H1 (cell line): ENCODE results near the gene PI4K2A. TPM values are rescaled to one million over a fixed set of nuclear protein-coding genes. Genes with fewer than 3 reads are reported as not detected.

Experiments used
- CTCF ChIA-PET: fragments of 300-600 bp; sonication (Branson Sonifier 250); formaldehyde crosslinking; loops from one replicate; lab custom pipeline; 2021; ENCODE audit not compliant: partially characterized antibody; lab: Charles Lee
- POLR2A ChIA-PET: fragments of 300-600 bp; sonication (Branson Sonifier 250); formaldehyde crosslinking; loops from one replicate; lab custom pipeline; 2021; ENCODE audit warnings: inconsistent platforms; ENCODE audit not compliant: partially characterized antibody; lab: Charles Lee
- DNase-seq, 2 experiments: peaks; one replicate each; pipeline versions ENCODE4 v3.0.0 to v3.0.0-alpha.2; 2010 to 2022; ENCODE audit warnings: low spot score in 2 of 2, low read depth in 1 of 2, mixed read lengths in 1 of 2
- FAIRE-seq: peaks from 2 replicates; lab custom pipeline; 2011; peaks lifted over from hg19 to GRCh38; lab: Jason Lieb, UNC
- H2AFZ ChIP-seq: 2 replicates; pipeline ENCODE4 v1.8.1; 2012; ENCODE audit warnings: low read length, inconsistent platforms
- H2AK5ac ChIP-seq: 2 replicates; pipeline ENCODE4 v1.6.1; 2013; ENCODE audit warnings: low read depth, low read length
- H2BK120ac ChIP-seq: replicated peaks from 2 replicates; pipeline ENCODE3; 2013; ENCODE audit warnings: low read depth, low read length, inconsistent platforms
- H2BK12ac ChIP-seq: 2 replicates; pipeline ENCODE4 v1.6.1; 2013; ENCODE audit warnings: low read depth, low read length
- H2BK15ac ChIP-seq: 2 replicates; pipeline ENCODE4 v1.6.1; 2013; ENCODE audit warnings: low read length
- H2BK20ac ChIP-seq: 2 replicates; pipeline ENCODE4 v1.6.1; 2013; ENCODE audit warnings: low read length
- H2BK5ac ChIP-seq: 2 replicates; pipeline ENCODE4 v1.6.1; 2013; ENCODE audit warnings: low read depth, low read length
- H3K14ac ChIP-seq: 2 replicates; pipeline ENCODE4 v1.6.1; 2013; ENCODE audit warnings: inconsistent platforms; ENCODE audit not compliant: insufficient read length
- H3K18ac ChIP-seq: 2 replicates; pipeline ENCODE4 v1.6.1; 2013; ENCODE audit warnings: low read length; ENCODE audit errors: extremely low read depth
- H3K23ac ChIP-seq: 2 replicates; pipeline ENCODE4 v1.6.1; 2013; ENCODE audit warnings: inconsistent platforms; ENCODE audit not compliant: insufficient read length
- H3K23me2 ChIP-seq: 2 replicates; pipeline ENCODE4 v1.6.1; 2013; ENCODE audit warnings: low read depth, low read length
- H3K27ac ChIP-seq: 2 replicates; pipeline ENCODE4 v1.6.1; 2011; ENCODE audit warnings: low read depth, low read length, inconsistent platforms
- H3K27me3 ChIP-seq, 4 experiments: replicated peaks in 1 of 4; 1 replicate in 1 of 4; 2 replicates in 3 of 4; pipeline versions ENCODE4 v1.6.1 to v1.8.1; 2011 to 2013; ENCODE audit warnings: low read length in 3 of 4, mild to moderate bottlenecking in 3 of 4, inconsistent platforms in 2 of 4, mixed read lengths in 2 of 4, moderate library complexity in 1 of 4; ENCODE audit not compliant: control insufficient read depth in 3 of 4, insufficient read depth in 3 of 4; ENCODE audit errors: extremely low read depth in 1 of 4
- H3K36me3 ChIP-seq, 4 experiments: 2 replicates each; pipeline versions ENCODE4 v1.6.1 to v1.8.1; 2011 to 2013; ENCODE audit warnings: mild to moderate bottlenecking in 4 of 4, low read length in 3 of 4, moderate library complexity in 2 of 4, control low read depth in 1 of 4, inconsistent platforms in 1 of 4; ENCODE audit not compliant: insufficient read depth in 4 of 4, control insufficient read depth in 2 of 4
- H3K4ac ChIP-seq: replicated peaks from 2 replicates; pipeline ENCODE3; 2013; ENCODE audit warnings: low read length, low read depth, mixed read lengths, inconsistent platforms; ENCODE audit not compliant: insufficient read length
- H3K4me1 ChIP-seq, 4 experiments: replicated peaks in 1 of 4; 1 replicate in 1 of 4; 2 replicates in 3 of 4; pipeline versions ENCODE4 v1.6.1 to v1.8.1; 2011 to 2013; ENCODE audit warnings: low read length in 3 of 4, inconsistent platforms in 2 of 4, mixed read lengths in 1 of 4; ENCODE audit not compliant: insufficient read depth in 4 of 4, control insufficient read depth in 3 of 4
- H3K4me2 ChIP-seq, 2 experiments: 2 replicates each; pipeline versions ENCODE4 v1.6.1 to v1.8.1; 2011 to 2013; ENCODE audit warnings: low read depth in 2 of 2, low read length in 2 of 2, control low read depth in 1 of 2, inconsistent platforms in 1 of 2, mild to moderate bottlenecking in 1 of 2; ENCODE audit not compliant: insufficient read depth in 1 of 2
- H3K4me3 ChIP-seq, 4 experiments: fragments of 200-600, 300-600 bp in 1 of 4; sonication (generic), shearing (Covaris generic), sonication (Bioruptor Twin) in 1 of 4; 2 replicates each; pipeline versions ENCODE4 v1.5.1 to v1.8.1; 2011 to 2016; ENCODE audit warnings: low read length in 4 of 4, low read depth in 3 of 4, control low read depth in 2 of 4, inconsistent platforms in 2 of 4, mild to moderate bottlenecking in 2 of 4, mixed read lengths in 1 of 4, moderate library complexity in 1 of 4; ENCODE audit not compliant: insufficient read depth in 2 of 4; ENCODE audit errors: extremely low read depth in 1 of 4
- H3K56ac ChIP-seq: replicated peaks from 2 replicates; pipeline ENCODE3; 2013; ENCODE audit warnings: low read depth, mild to moderate bottlenecking, mixed read lengths, low read length, inconsistent platforms; ENCODE audit not compliant: insufficient read length
- H3K79me1 ChIP-seq: 2 replicates; pipeline ENCODE4 v1.6.1; 2013; ENCODE audit warnings: low read depth, low read length, control low read depth
- H3K79me2 ChIP-seq, 2 experiments: 2 replicates each; pipeline versions ENCODE4 v1.6.1 to v1.8.1; 2012 to 2013; ENCODE audit warnings: low read length in 2 of 2, mild to moderate bottlenecking in 2 of 2, inconsistent platforms in 1 of 2; ENCODE audit not compliant: insufficient read depth in 2 of 2, control insufficient read depth in 1 of 2
- H3K9ac ChIP-seq, 4 experiments: replicated peaks in 1 of 4; 1 replicate in 1 of 4; 2 replicates in 3 of 4; pipeline versions ENCODE4 v1.6.1 to v1.8.1; 2011 to 2013; ENCODE audit warnings: low read depth in 3 of 4, low read length in 3 of 4, control low read depth in 2 of 4, mild to moderate bottlenecking in 2 of 4, moderate library complexity in 2 of 4, inconsistent platforms in 1 of 4; ENCODE audit errors: extremely low read depth in 1 of 4
- H3K9me3 ChIP-seq, 2 experiments: 2 replicates each; pipeline versions ENCODE4 v1.6.1 to v1.8.1; 2012 to 2013; ENCODE audit warnings: mild to moderate bottlenecking in 2 of 2, moderate library complexity in 2 of 2, control low read depth in 1 of 2, inconsistent platforms in 1 of 2, low read depth in 1 of 2, low read length in 1 of 2, mixed read lengths in 1 of 2; ENCODE audit not compliant: insufficient read depth in 2 of 2
- H4K20me1 ChIP-seq, 2 experiments: replicated peaks in 1 of 2; 2 replicates each; pipeline versions ENCODE3 to v1.8.1; 2011 to 2013; ENCODE audit warnings: inconsistent platforms in 2 of 2, low read length in 2 of 2, mild to moderate bottlenecking in 1 of 2; ENCODE audit not compliant: insufficient read depth in 2 of 2, control insufficient read depth in 1 of 2
- H4K5ac ChIP-seq: 2 replicates; pipeline ENCODE4 v1.6.1; 2013; ENCODE audit warnings: low read length, low read depth, mixed read lengths, inconsistent platforms; ENCODE audit not compliant: insufficient read length
- H4K8ac ChIP-seq: 2 replicates; pipeline ENCODE4 v1.8.0; 2013; ENCODE audit warnings: mild to moderate bottlenecking, moderate library complexity, low read length, inconsistent platforms; ENCODE audit not compliant: insufficient read depth; ENCODE audit errors: extremely low read depth
- H4K91ac ChIP-seq: replicated peaks from 2 replicates; pipeline ENCODE3; 2013; ENCODE audit warnings: low read length, mixed read lengths, inconsistent platforms; ENCODE audit not compliant: insufficient read length
- CEBPB ChIP-seq: IDR thresholded peaks from 2 replicates; pipeline ENCODE4 v1.6.1; 2012; ENCODE audit warnings: low read depth, low read length
- KDM5A ChIP-seq: fragments of 200-600 bp; IDR thresholded peaks from 2 replicates; pipeline ENCODE4 v1.7.1; 2012; ENCODE audit warnings: mild to moderate bottlenecking, low read length, inconsistent platforms, mixed read lengths
- RAD21 ChIP-seq, 2 experiments: IDR thresholded peaks in 1 of 2; conservative IDR thresholded peaks in 1 of 2; 2 replicates each; pipeline ENCODE4 v1.6.1; 2011; ENCODE audit warnings: low read depth in 2 of 2, low read length in 2 of 2, improper control_type of control experiment in 1 of 2, inconsistent platforms in 1 of 2, mild to moderate bottlenecking in 1 of 2, moderate library complexity in 1 of 2
- WGBS, 2 experiments: shearing (Covaris generic) in 1 of 2; methylation state at CpG; one replicate each; pipeline versions ENCODE4 v1.1.6 to v1.1.7; 2013 to 2015; ENCODE audit warnings: low lambda C conversion rate in 2 of 2, mixed read lengths in 2 of 2, inconsistent platforms in 1 of 2, low coverage in 1 of 2, missing lambda C conversion rate in 1 of 2; ENCODE audit not compliant: insufficient replicate concordance in 2 of 2, insufficient coverage in 1 of 2, insufficient read length in 1 of 2; ENCODE audit errors: extremely low coverage in 1 of 2, missing lambda C conversion rate in 1 of 2; 5-methylcytosine and 5-hydroxymethylcytosine counted together
- polyA plus RNA-seq, 7 experiments: library from polyadenylated mRNA; depleted of rRNA in 3 of 7; stranded (reverse) in 5 of 7; unstranded in 2 of 7; fragments of >200 nt in 5 of 7; fragments of 200-250 nt in 2 of 7; gene quantifications; 1 replicate in 5 of 7; 2 replicates in 1 of 7; 4 replicates in 1 of 7; pipeline versions ENCODE4 v1.2.1 to v1.2.3, GENCODE V29; 2011 to 2013; ENCODE audit warnings: missing spikeins in 2 of 7, mixed read lengths in 2 of 7
- total RNA-seq: library from RNA; stranded (reverse); fragmentation: NEBNext Ultra II Directional; extraction: Animal tissue kit (Norgen Biotek cat#: 25700); gene quantifications from 2 replicates; pipeline ENCODE4 v1.2.1, GENCODE V29; 2021
- TF ChIP-seq, protein P1 (sequence below), 3 experiments: IDR thresholded peaks; 1 replicate in 2 of 3; 2 replicates in 1 of 3; pipeline versions ENCODE4 v1.5.1 to v1.6.1; 2011; ENCODE audit warnings: low read length in 3 of 3, mild to moderate bottlenecking in 3 of 3, inconsistent platforms in 2 of 3, low read depth in 1 of 3, moderate library complexity in 1 of 3; ENCODE audit not compliant: insufficient read depth in 1 of 3; ENCODE audit errors: control extremely low read depth in 1 of 3

Gene PI4K2A
- total and polyA plus RNA-seq, 2 of the 8 experiments (the other 6 are each of a cell fraction or from before 2014, with no cell fraction given), result 20.7 to 21.9 TPM

DNA sequence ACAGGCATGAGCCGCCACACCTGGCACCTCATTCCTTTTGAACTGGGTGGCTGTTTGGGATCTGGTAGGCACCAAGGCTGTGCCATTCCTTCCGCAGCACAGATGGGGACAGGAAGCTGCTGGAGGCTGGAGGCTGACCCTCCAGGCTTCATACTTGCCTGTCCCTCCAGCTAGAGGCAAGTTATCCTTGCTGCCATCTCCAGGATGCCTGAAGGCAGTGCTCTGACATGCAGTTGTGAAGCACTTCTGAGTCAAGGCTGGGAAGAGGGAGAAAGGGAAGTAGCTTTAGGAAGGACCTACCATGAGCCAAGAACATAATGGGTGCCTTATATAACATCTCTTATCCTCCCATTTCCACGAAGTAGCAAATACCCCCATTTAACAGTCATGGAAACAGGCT is 82.5 kb downstream of the PI4K2A start:
- Histone ChIP-seq H2BK20ac (no peak overlapping the region), H4K91ac (no peak overlapping the region), H2BK12ac (no peak overlapping the region), H3K14ac (no peak overlapping the region), H4K5ac (no peak overlapping the region), H2AK5ac (no peak overlapping the region), H3K9ac (no peak overlapping the region), H3K27ac (no peak overlapping the region), H2BK5ac (no peak overlapping the region), H3K27me3 (no peaks in the 10 kb centered on the region), H3K4me2 (no peak overlapping the region), H3K79me1 (0 out of 2 replicates have a peak, but pooled peaks cover 2% of the 10 kb centered on the region), H3K18ac (no peak overlapping the region), H2BK120ac (no peak overlapping the region), H3K36me3 (peaks cover 0 to 4% (median 0%) of the 10 kb centered on the region in 4 experiments; a peak in 1 of 8 replicates), H3K79me2 (no peaks in the 10 kb centered on the region), H3K4me3 (no peak overlapping the region), H3K4ac (no peak overlapping the region), H4K20me1 (no peaks in the 10 kb centered on the region), H3K23ac (no peak overlapping the region), H3K4me1 (peaks cover 0 to 10% (median 7%) of the 10 kb centered on the region in 4 experiments; a peak in 4 of 7 replicates), H3K9me3 (no peaks in the 10 kb centered on the region), H4K8ac (peak overlapping the region; percentile 57; the same call in 1 of the 2 replicates), H2AFZ (no peak overlapping the region), H2BK15ac (no peak overlapping the region), H3K23me2 (no peaks in the 10 kb centered on the region), H3K56ac (no peak overlapping the region)
- 75% methylated on average over 3 of the region's 3 CpGs; no CpG with 5 or more reads in 1 of the 2 experiments for WGBS, 2 experiments
- ChIA-PET POLR2A (interaction anchor here (1.6 to 15.1 kb wide), 5 partner anchors 10 to 39 kb away, joined by 5 to 234 read pairs (median 7); partner anchors contain the start of genes AVPI1, MARVELD1 and ZFYVE27), CTCF (interaction anchor here (1.0 to 15.1 kb wide), 6 partner anchors 10 to 47 kb away, joined by 4 to 773 read pairs (median 8); partner anchors contain the start of gene MARVELD1)
- FAIRE-seq, result no peak
- DNase-seq, result no peak
- no peak for TF ChIP-seq CEBPB
- TF ChIP-seq, protein P1, sequence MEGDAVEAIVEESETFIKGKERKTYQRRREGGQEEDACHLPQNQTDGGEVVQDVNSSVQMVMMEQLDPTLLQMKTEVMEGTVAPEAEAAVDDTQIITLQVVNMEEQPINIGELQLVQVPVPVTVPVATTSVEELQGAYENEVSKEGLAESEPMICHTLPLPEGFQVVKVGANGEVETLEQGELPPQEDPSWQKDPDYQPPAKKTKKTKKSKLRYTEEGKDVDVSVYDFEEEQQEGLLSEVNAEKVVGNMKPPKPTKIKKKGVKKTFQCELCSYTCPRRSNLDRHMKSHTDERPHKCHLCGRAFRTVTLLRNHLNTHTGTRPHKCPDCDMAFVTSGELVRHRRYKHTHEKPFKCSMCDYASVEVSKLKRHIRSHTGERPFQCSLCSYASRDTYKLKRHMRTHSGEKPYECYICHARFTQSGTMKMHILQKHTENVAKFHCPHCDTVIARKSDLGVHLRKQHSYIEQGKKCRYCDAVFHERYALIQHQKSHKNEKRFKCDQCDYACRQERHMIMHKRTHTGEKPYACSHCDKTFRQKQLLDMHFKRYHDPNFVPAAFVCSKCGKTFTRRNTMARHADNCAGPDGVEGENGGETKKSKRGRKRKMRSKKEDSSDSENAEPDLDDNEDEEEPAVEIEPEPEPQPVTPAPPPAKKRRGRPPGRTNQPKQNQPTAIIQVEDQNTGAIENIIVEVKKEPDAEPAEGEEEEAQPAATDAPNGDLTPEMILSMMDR (IDR thresholded peaks at IDR 0.05; ENCODE audit: control extremely low read depth in 1 of 3, insufficient read depth in 1 of 3, low read depth in 1 of 3, low read length in 3 of 3), result peak in 1 of 3 experiments; percentile 25; a peak in 1 of 4 replicates
- no peak for TF ChIP-seq KDM5A
- TF ChIP-seq RAD21 (IDR thresholded peaks at IDR 0.05 in 1 of 2, conservative IDR thresholded peaks at IDR 0.05 in 1 of 2; ENCODE audit: low read depth in 2 of 2, low read length in 2 of 2), result peak in 1 of 2 experiments; percentile 20; a peak in 1 of 4 replicates
